WI38 (cell line): ENCODE measurements around the gene TNN.
A peak's percentile ranks its signal among the peaks of the same experiment; 100 is the strongest.

Experiments used
- H3K4me3 ChIP-seq: 2 replicates; pipeline ENCODE4 v1.5.1; 2011; ENCODE audit warnings: low read depth, mild to moderate bottlenecking, control low read depth, low read length
- CTCF ChIP-seq: IDR thresholded peaks from 2 replicates; pipeline ENCODE4 v1.5.1; 2012; ENCODE audit warnings: low read depth, mild to moderate bottlenecking, control low read depth, low read length

Gene TNN

GRCh38 chr1:175148068-175148467 lies 80.4 kb downstream of the TNN start:
- H3K4me3 ChIP-seq, result no peak overlapping the region
- no peak for TF ChIP-seq CTCF

- no peak overlapping the region for H3K4me3 ChIP-seq
- TF ChIP-seq CTCF, result no peak
These were observed 83.1 kb downstream of the TNN start for GRCh38 chr1:175150596-175151319.

GRCh38 chr1:175152006-175152652 lies 84.5 kb downstream of the TNN start:
- no peak overlapping the region for H3K4me3 ChIP-seq
- TF ChIP-seq CTCF, result peak; percentile 81

- H3K4me3 ChIP-seq, result no peak overlapping the region
- TF ChIP-seq CTCF, result peak; percentile 73
These were observed 87.2 kb downstream of the TNN start for GRCh38 chr1:175154629-175155472.

GRCh38 chr1:175155473-175155856 lies 87.8 kb downstream of the TNN start:
- H3K4me3 ChIP-seq, result no peak overlapping the region
- TF ChIP-seq CTCF, result no peak

GRCh38 chr1:175155936-175156335 lies 88.3 kb downstream of the TNN start:
- no peak overlapping the region for H3K4me3 ChIP-seq
- no peak for TF ChIP-seq CTCF
